SK-N-SH treated with all-trans-retinoic acid at 6 μM for 48 hours (cell line): ENCODE measurements around the gene CHST2.

Experiments used
- ATAC-seq: fragments of 200-7000 bp; cut with Tn5 transposase; 3 replicates; pipeline ENCODE4 v1.9.1; 2020; ENCODE audit warnings: mild to moderate bottlenecking, moderate library complexity
- ARNTL ChIP-seq: fragments of 450-650 bp; formaldehyde crosslinking; IDR thresholded peaks from 2 replicates; pipeline ENCODE4 v1.5.0; 2020; ENCODE audit warnings: low read depth, mild to moderate bottlenecking, moderate library complexity, borderline replicate concordance
- BACH2 ChIP-seq: fragments of 250-450 bp; sonication (Bioruptor Pico); IDR thresholded peaks from 2 replicates; pipeline ENCODE4 v1.9.0; 2021; ENCODE audit warnings: mild to moderate bottlenecking, borderline replicate concordance
- CREB5 ChIP-seq: fragments of 250-450 bp; sonication (Bioruptor Pico); IDR thresholded peaks from 2 replicates; pipeline ENCODE4 v1.5.1; 2020; ENCODE audit warnings: low read depth, mild to moderate bottlenecking, moderate library complexity
- CSDC2 ChIP-seq: fragments of 250-450 bp; sonication (Bioruptor Pico); IDR thresholded peaks from 2 replicates; pipeline ENCODE4 v1.5.0; 2020; ENCODE audit warnings: mild to moderate bottlenecking, moderate library complexity
- CSRNP3 ChIP-seq: fragments of 250-450 bp; sonication (Bioruptor Pico); IDR thresholded peaks from 2 replicates; pipeline ENCODE4 v1.5.1; 2021; ENCODE audit warnings: mild to moderate bottlenecking, moderate library complexity
- ESRRG ChIP-seq: fragments of 250-450 bp; sonication (Bioruptor Pico); IDR thresholded peaks from 2 replicates; pipeline ENCODE4 v1.6.1; 2021; ENCODE audit warnings: mild to moderate bottlenecking
- GLIS3 ChIP-seq: fragments of 250-450 bp; sonication (Bioruptor Pico); IDR thresholded peaks from 2 replicates; pipeline ENCODE4 v1.5.0; 2020; ENCODE audit warnings: mild to moderate bottlenecking, moderate library complexity
- ISL1 ChIP-seq: fragments of 250-450 bp; sonication (Bioruptor Pico); IDR thresholded peaks from 2 replicates; pipeline ENCODE4 v2.1.2; 2022; ENCODE audit warnings: mild to moderate bottlenecking, moderate library complexity
- OSR1 ChIP-seq: fragments of 250-450 bp; sonication (Bioruptor Pico); IDR thresholded peaks from 2 replicates; pipeline ENCODE4 v1.8.0; 2022; ENCODE audit warnings: moderate library complexity, mild to moderate bottlenecking, inconsistent platforms
- POU6F1 ChIP-seq: fragments of 250-450 bp; sonication (Bioruptor Pico); IDR thresholded peaks from 2 replicates; pipeline ENCODE4 v1.8.0; 2021; ENCODE audit warnings: low read depth, mild to moderate bottlenecking, moderate library complexity, borderline replicate concordance
- PPARA ChIP-seq: fragments of 250-450 bp; sonication (Bioruptor Pico); IDR thresholded peaks from 2 replicates; pipeline ENCODE4 v1.5.0; 2020; ENCODE audit warnings: mild to moderate bottlenecking, borderline replicate concordance
- RARB ChIP-seq: fragments of 250-450 bp; sonication (Bioruptor Pico); IDR thresholded peaks from 2 replicates; pipeline ENCODE4 v1.8.0; 2021; ENCODE audit warnings: mild to moderate bottlenecking, moderate library complexity
- SNAI2 ChIP-seq: fragments of 250-450 bp; sonication (Bioruptor Pico); IDR thresholded peaks from 2 replicates; pipeline ENCODE4 v1.5.0; 2020; ENCODE audit warnings: mild to moderate bottlenecking, moderate library complexity
- TCF4 ChIP-seq: fragments of 250-450 bp; sonication (Bioruptor Pico); IDR thresholded peaks from 2 replicates; pipeline ENCODE4 v1.8.0; 2021; ENCODE audit warnings: mild to moderate bottlenecking, moderate library complexity, borderline replicate concordance
- TOX ChIP-seq: fragments of 250-450 bp; sonication (Bioruptor Pico); IDR thresholded peaks from 2 replicates; pipeline ENCODE4 v1.8.0; 2021; ENCODE audit warnings: mild to moderate bottlenecking, moderate library complexity, borderline replicate concordance
- TSHZ2 ChIP-seq: fragments of 250-450 bp; sonication (Bioruptor Pico); IDR thresholded peaks from 2 replicates; pipeline ENCODE4 v1.5.0; 2020; ENCODE audit warnings: mild to moderate bottlenecking, moderate library complexity
- ZC3H10 ChIP-seq: fragments of 250-450 bp; sonication (Bioruptor Pico); IDR thresholded peaks from 2 replicates; pipeline ENCODE4 v1.5.1; 2021; ENCODE audit warnings: mild to moderate bottlenecking, moderate library complexity
- ZFP3 ChIP-seq: fragments of 250-450 bp; sonication (Bioruptor Pico); IDR thresholded peaks from 2 replicates; pipeline ENCODE4 v1.5.0; 2020; ENCODE audit warnings: mild to moderate bottlenecking, moderate library complexity
- ZFP30 ChIP-seq: fragments of 450-650 bp; formaldehyde crosslinking; IDR thresholded peaks from 2 replicates; pipeline ENCODE4 v1.5.0; 2022; ENCODE audit warnings: mild to moderate bottlenecking, moderate library complexity
- ZNF565 ChIP-seq: fragments of 450-650 bp; formaldehyde crosslinking; conservative IDR thresholded peaks from 2 replicates; pipeline ENCODE4 v1.5.0; 2020; ENCODE audit warnings: low read depth, mild to moderate bottlenecking, moderate library complexity
- ZNF70 ChIP-seq: fragments of 450-650 bp; formaldehyde crosslinking; IDR thresholded peaks from 2 replicates; pipeline ENCODE4 v1.5.0; 2020; ENCODE audit warnings: mild to moderate bottlenecking, moderate library complexity
- ZNF8 ChIP-seq: fragments of 450-650 bp; formaldehyde crosslinking; IDR thresholded peaks from 2 replicates; pipeline ENCODE4 v1.5.0; 2020; ENCODE audit warnings: mild to moderate bottlenecking, moderate library complexity

CHST2 gene

GRCh38 chr3:143088835-143089234 is 30.7 kb upstream of the CHST2 start (continued):
- TF ChIP-seq POU6F1 (CRISPR knock-in tag) (no peak), ARNTL (no peak), OSR1 (CRISPR knock-in tag) (no peak)
- TF ChIP-seq, all 23 proteins: peak for 0

GRCh38 chr3:143089965-143090364 is 29.6 kb upstream of the CHST2 start:
- TF ChIP-seq TCF4 (CRISPR knock-in tag) (no peak), POU6F1 (CRISPR knock-in tag) (no peak), ZFP30 (no peak), ISL1 (CRISPR knock-in tag) (no peak), SNAI2 (CRISPR knock-in tag) (no peak), OSR1 (CRISPR knock-in tag) (no peak), RARB (CRISPR knock-in tag) (no peak), CSDC2 (CRISPR knock-in tag) (no peak), ZFP3 (CRISPR knock-in tag) (no peak), ZNF8 (CRISPR knock-in tag) (no peak), ESRRG (CRISPR knock-in tag) (no peak), ZNF565 (no peak), TSHZ2 (CRISPR knock-in tag) (no peak), CSRNP3 (CRISPR knock-in tag) (no peak), GLIS3 (CRISPR knock-in tag) (no peak), ZNF70 (CRISPR knock-in tag) (no peak)
- no peak for ATAC-seq

GRCh38 chr3:143090486-143090885 is 29.1 kb upstream of the CHST2 start:
- TF ChIP-seq ZC3H10 (CRISPR knock-in tag) (no peak), TSHZ2 (CRISPR knock-in tag) (no peak), ISL1 (CRISPR knock-in tag) (no peak), CSDC2 (CRISPR knock-in tag) (no peak), TOX (CRISPR knock-in tag) (no peak), ZFP3 (CRISPR knock-in tag) (no peak), CSRNP3 (CRISPR knock-in tag) (no peak), PPARA (CRISPR knock-in tag) (no peak), BACH2 (CRISPR knock-in tag) (no peak), ZFP30 (no peak), ZNF70 (CRISPR knock-in tag) (no peak), SNAI2 (CRISPR knock-in tag) (no peak), ARNTL (no peak), CREB5 (CRISPR knock-in tag) (no peak)
- ATAC-seq, result peak; percentile 74
